Activated naive CD4-positive, alpha-beta T cell treated with Interleukin-2 at 50 U/mL for 16 hours (primary cell): Measurements from ENCODE around the gene OR2T10.
"Not testable (repeated sequence)": the region's sequence is repeated elsewhere in the genome, so short reads cannot be mapped to it uniquely, and the experiment has no call there.

Experiments
- DNase-seq: peaks from one replicate; pipeline ENCODE4 v3.0.0-alpha.2; 2020

The OR2T10 gene, protein sequence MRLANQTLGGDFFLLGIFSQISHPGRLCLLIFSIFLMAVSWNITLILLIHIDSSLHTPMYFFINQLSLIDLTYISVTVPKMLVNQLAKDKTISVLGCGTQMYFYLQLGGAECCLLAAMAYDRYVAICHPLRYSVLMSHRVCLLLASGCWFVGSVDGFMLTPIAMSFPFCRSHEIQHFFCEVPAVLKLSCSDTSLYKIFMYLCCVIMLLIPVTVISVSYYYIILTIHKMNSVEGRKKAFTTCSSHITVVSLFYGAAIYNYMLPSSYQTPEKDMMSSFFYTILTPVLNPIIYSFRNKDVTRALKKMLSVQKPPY

DNA sequence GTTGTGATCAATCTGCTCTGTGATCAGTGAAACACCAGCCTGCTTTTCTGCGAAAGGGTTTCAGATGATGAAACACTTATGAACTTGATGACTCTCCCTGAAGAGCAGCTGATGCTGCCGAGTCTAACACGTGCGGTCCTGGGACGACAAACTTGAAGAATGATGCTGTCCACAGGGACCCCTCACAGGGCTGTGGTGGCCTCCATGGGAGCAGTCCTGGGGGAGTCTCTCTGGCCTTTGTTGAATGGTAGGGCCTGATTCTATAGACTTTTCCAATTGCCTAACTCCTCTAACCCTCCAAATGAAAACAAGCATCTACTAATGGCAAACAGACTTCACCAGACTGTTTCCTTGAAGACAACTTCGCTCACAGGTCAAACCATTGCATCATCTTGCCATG, at the start of gene OR2T10:
OR2T10 (minus strand) TSS at position 112 of the 400 bp plus-strand sequence. CDS start 3,932 bp downstream, outside the sequence.
- no peak for DNase-seq

DNA sequence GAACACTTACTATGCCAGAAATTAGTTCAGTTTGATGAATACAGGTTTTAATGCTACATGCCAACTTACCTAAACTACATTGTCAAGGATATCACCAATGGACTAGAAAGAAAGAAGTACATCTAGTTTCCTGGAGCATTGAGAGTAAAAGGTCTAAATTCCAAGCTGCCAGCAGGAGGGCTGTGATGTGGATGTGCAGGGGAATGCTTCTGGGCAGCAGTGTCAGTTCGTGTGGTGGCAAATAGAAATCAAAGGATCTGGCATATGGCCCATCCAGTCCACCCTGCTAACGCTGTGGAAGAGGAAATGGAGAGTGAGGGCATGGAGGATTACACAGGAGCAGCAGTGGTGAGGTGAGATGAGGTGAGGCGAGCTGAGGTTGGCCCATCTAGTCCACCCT, 47.7 kb upstream of the OR2T10 start, which contains the start of gene OR2T35:
OR2T35 (minus strand) TSS at position 101 of the 400 bp plus-strand sequence. CDS start 6,020 bp downstream, outside the sequence.
- DNase-seq, result not testable (repeated sequence)

DNA sequence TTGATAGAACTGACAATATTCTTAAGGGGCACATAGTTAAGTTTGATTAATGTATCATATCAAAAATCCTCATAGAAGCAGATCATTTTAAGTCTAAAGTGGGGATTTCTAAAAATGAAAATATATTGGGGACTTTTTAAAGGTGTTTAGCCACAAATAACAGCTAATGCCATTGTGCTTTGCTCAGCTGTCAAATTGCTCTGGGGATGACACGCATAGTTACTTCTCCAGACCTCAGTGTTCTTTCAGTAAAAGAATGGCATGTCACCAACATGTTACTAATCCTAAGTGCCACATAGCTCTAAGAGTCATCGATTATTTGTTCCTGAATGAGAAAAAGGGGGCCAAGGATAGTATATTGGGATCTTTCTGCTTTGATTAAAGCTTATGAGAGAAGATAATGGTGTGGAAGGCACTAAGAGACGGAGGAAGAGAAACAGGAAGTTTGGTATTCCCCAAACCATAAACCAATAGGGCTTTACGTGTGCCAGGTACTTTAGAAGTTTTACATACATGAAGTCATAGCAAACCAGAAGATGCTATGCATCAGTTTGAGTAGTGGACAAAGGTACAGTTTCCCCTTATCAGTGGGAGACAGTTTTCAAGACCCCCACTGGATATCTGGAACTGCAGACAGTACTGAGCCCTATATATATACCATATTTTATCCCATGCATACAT, 45.6 kb upstream of the OR2T10 start:
- DNase-seq, result not testable (repeated sequence)

DNA sequence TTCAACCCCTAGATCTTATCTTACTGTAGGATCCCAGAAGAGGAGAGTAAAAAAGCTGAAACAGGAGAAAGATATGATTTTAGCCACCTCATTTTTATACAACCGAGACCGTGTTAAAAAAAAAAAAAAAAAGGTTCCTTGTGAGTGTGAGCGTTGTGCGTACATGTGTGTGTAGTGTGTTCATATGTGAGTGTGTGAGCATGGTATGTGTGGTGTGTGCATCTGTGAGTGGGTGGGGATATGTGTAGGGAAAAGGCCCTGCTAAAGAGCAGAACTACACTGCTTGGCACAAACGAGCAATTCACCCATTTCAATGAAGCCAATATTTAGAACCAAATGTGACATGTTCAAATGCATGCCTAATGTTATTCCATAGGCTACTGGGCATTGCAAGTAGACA, 44.1 kb upstream of the OR2T10 start:
- DNase-seq, result not testable (repeated sequence)

DNA sequence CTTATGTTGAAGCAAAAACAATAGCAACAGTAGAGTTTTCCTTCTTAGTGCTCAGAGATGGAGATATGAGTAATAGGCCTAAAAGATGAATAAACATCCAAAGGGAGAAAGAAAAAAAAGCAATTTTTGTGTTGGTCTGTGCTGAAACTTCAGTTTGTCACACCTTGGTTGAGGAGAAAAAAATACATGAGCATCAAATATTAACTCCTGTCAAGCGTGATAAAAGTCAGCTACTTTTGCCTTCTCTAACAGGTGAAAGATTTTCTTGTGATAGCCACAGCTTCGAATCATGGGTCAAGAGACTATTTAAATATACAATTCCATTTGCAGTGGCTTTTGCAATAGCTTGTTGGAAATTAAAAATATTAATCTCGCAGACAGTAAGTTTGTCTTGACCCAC, 43.4 kb upstream of the OR2T10 start:
- not testable (repeated sequence) for DNase-seq

DNA sequence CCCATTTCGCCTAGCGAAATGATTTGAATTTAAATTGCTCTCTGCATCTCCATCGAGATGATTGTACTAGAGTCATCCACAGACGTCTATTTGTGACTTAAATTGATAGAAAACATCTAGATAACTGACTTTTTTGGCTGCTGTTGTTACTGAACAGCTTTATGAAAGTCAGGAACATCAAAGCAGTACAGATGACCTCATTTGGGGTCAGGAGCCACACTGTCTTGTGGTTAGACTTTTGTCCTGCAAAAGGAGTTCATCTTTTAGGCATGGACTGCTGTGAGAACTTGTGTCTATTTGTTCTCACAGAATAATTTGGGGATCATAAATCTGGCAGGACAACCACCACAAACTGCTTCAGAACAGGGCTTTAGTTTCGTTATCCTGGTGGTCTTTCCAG, 42.2 kb upstream of the OR2T10 start:
- DNase-seq, result not testable (repeated sequence)

DNA sequence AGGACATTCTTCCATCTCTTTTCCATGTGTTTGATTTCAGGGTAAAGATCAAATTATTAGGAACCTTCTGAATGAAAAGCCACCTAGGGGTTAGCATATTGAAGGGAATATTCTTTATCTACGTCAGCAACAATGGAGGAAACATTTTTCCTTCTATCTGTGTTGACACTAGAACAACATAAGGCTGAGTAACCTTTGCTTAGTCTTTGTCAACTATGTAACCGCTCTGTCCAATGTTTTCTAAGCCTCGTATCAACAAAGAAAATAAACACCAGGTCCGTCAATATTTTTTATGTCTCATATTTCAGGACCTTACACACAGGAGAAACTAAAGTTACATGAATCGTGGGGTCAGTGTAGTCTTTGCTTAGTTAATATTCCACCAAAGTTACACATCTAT, 39.1 kb upstream of the OR2T10 start:
- not testable (repeated sequence) for DNase-seq

DNA sequence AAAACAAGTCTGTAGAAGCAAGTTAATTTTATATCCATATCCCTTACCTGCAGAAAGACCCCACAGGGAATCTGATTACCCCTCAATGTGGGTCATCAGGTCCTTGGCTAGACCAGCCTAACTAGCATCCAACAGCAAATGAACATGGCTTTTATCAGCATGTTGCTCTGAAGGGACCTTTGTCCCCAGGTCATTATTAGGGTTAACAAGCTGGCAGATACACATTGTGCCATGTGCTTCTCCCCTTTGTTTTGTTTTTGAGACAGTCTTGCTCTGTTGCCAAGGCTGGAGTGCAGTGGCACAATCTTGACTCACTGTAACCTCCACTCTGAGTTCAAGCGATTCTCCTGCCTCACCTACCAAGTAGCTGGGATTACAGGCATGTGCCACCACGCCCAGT, 37.5 kb upstream of the OR2T10 start, which contains the start of gene OR2T11:
OR2T11 (minus strand) TSS at position 101 of the 400 bp plus-strand sequence. CDS start 7,963 bp downstream, outside the sequence.
- not testable (repeated sequence) for DNase-seq

DNA sequence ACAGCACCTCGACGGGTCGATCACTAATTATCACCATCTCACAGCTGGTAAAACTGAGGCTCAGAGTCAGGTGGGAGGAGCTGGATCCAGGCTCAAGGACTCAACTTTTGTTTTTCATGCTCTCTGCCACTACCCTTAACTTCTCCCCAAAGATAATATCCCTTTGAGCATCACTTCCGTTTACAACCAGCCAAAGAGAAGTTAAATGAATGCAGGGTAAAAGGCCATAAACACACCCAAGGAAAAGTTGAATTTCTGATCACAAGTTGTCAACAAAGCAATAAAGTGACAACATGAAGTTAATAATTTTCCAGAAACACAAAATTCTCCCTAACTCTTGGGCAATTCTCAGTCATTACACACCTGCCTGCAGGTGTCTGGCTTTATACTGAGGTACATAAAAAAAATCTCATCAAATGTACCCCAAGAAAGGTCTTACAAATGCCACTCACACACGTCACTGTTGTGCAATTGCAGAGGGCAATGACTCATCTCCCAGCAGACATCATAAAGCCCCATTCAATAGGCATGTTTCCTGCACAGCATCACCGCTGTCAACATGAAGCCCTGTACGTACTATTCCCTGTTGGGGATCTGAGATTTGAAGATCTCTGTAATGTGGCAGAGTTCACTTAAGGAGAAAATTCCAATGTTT, 34.0 kb upstream of the OR2T10 start:
- no peak for DNase-seq

DNA sequence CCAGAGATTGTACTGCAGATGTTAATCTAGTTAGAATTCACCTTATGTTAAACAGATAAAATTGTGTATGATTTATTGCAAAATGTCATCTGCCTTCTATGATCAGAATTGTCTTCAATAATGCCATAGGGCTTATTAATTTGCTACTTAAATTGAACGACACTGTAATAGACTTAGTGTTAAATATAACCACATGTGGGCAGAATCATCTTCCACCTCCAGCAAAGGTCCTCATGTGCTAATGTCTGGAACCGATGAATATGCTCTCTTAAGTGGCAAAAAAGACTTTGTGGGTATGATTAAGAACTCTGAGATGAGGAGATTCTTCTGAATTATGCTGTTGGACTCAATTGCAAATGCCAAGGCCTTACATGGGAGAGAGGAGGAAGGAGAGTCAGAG, 33.1 kb upstream of the OR2T10 start:
- no peak for DNase-seq

DNA sequence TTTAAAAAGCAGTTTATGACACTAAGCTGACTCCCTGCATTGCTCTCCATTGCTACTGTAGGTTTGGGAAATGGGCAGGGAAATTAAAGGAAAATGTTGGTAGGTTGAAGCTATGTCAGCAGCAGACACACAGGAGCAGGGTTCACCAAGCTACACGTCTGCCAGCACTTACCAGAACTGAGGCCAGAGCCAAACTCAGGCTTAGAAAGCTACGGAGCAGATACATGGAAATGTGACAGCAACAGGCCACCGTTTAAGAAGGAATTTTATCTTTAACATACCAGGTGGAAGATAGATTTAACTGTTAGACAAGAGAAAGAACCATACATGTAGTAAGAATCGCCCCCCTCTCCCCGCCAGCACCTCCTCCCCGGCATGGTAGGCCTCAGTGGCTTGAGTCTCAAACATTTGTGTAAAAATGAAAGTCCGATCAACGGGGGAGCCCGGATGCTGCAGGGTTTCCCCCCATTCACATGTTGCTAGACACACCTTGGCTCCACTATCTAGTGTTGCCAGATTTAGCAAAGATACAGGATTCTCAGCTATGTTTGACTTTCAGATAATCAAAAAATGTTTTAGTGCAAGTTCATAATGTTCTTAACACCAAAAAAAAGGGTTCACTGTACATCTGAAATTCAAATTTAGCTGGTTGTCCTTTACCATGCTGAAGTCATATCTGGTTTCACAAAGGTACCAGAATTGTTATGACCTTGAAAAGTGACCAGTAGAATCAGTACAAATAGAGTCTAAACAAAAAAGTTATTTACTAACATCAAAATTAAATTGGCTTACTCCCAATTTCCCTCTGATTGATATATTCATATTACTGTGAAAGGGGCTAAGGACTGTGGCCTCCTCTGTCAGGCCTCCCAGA, 30.7 kb upstream of the OR2T10 start:
- no peak for DNase-seq

DNA sequence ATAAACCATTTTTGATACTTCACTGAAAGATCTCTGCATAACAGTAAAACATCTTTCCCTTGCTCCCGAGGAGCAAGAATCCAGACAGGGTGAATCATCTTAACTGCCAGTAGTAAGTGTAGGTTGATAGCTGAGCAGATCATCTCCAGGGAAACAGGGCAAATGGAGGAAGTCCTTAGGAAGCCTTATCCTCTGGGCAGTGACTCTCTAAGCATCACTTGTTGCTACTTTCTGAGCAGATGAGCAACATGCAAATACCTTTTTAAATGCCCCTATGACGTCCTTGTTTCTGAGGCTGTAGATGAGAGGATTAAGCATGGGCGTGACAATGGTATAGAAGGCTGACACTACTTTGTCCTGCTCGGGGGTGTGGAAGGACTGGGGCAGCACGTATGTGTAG, 28.5 kb upstream of the OR2T10 start:
- DNase-seq, result no peak

DNA sequence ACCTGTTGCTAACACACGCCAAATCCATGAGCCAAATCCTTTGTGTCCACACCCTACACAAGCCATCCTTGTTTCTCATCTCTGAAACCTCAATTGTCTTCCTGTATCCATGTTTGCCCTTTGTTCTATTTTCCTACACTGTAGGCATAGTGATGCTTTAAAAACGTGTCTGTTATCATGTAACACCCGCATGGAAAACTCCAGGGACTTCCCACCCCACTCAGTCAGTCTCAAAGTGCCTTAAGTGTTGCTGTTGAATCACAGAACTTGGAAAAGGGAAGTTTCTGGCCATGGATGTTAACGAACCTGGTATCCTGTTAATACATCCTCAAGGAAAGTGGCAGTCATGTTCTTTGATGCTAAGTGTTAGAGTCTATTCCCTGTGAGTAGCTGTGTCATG, 27.7 kb upstream of the OR2T10 start:
- no peak for DNase-seq

DNA sequence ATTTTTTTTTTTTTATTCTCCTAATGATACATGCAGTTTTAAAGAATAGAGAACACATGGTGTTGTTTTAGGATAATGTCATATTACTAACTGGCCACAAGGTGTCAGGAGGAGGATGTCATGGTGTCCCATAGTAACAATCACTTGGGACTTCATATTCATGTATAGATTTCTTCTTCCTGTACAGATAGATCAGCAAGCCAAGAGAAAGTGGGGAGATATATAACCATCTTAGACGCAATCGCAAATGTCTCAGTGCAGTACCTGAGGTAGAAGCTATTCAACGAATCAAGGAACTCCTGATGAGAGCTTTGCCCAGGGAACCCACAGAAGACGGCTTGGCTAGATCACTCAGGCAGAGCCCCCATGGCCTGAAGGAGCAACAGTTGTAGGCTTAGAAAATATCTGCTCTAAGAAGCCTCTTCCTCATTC, 25.1 kb upstream of the OR2T10 start:
- DNase-seq, result no peak

DNA sequence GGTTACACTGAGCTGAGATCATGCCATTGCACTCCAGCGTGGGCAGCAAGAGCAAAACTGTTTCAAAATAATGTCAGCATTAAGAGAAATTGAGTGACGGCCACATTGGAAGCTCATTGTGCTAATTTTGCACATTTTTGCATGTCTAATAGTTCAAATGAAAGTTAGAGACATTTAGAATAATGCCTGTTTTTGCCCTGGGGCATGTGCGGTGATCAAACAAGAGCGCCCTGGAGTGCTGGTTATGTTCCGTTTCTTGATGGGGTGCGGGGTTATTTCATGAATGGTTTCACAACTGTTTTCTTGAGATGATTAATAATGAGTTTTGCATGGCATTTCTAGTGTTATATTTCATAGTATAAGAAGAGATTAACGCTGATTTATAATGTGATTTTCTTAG, 24.3 kb upstream of the OR2T10 start:
- no peak for DNase-seq

DNA sequence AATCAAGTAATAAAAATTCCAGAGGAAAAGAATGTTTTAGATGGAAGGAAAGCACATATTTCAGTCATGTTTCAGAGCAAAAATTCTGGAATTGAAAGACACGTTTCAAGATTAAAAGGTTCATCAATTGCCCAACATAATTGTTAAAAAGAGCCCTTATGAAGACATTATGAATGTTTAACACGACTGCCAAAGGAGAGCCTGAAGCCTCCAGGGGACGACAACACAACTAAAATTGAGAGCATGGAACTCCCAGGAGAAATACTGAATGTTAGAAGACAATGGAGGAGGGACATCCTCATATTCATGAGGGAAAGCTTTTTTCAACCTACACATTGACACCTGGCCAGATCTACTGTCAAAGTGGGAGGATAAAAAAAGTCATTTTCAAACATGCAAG, 21.4 kb upstream of the OR2T10 start:
- peak; percentile 50 for DNase-seq

DNA sequence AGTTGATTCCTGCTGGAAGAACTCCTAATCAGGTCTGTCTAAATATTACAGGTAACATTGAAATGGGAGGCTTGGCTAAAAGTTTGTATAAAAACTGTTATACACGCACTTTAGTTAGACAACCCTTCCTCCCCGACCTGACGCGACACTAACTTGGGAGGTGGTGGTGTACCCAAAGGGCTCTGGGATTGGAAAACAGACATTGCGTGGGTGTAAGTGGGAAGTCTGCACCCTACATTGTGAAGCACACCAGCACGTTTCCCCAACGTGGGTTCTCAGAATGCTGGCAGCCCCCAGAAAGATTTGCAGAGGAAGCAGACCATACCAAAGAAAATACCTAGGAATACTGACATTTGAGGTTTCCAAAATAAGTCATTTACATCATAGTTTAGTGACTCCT, 20.6 kb upstream of the OR2T10 start:
- DNase-seq, result no peak

DNA sequence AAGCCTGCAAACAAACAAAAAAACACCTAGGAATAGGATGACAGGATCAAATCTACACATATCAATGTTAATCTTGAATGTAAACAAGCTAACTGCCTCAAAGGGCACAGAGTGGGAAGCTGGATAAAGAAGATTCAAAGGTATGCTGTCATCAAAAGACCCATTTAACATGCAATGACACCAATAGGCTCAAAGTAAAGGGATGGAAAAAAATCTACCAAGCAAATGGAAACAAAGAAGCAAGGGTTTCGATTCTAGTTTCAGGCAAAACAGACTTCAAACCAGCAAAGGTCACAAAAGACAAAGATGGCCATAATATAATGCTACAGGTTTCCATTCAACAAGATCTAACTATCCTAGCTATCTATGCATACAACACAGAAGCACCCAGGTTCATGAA, 16.2 kb upstream of the OR2T10 start:
- no peak for DNase-seq

DNA sequence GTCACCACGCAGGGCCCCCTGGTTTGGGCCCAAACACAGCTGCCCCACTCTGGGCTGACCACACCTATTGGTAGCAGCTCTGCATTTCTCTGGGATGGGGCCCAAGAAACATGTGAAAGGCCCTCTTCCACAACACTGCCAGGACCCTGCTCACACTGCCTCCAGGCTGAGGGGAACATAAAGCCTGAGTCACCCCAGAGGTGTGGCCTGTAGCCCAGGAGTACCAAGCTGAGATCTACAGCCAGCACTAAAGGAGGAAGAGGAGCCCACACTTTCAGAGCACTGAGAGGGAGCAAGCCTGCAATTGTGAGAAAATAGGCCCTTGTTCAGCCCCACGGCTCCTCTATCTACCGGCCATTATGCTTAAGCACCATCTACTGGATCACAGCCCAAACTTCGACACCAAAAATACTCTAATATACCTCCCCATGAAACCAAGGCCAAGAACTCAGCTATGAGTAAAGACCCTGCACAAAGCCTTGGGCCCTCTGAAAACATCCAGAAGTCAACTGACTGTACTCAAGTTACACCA, 14.4 kb upstream of the OR2T10 start:
- no peak for DNase-seq

DNA sequence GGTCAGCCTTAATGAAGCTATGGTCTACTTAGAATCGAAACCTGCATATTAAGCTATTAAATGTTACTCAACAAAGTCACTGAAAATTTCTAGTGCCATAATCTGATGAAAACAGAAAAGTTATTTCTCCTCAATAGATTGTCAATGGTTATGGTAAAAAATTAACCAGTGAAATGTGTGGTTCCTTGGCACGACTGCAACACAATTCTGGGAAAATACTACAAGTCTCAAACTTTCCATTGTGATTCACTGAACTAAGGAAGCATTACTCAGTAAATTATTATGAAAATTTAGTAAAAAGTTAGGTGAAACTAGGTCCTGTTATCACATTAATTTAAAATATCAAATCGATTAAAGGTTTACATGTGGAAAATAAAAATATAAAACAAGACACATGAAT, 12.8 kb upstream of the OR2T10 start:
- no peak for DNase-seq

DNA sequence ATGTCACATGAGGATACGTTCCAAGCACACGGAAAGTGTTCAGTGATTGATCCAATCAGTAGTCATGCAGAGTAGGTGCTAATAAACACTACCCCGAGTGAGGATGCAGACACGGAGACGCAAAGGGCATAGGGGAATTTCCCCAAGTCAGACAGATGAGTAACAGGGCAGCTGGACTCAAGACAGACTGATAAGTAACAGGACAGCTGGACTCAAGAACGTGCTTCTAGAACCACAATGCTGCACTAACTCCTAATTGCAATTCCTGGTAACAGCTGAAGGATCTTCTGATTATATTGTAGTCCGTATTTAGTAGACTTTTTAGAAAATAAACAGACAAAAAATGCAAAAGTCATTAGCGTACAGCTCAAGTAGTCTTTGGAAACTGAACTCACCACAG, 1.9 kb upstream of the OR2T10 start:
- DNase-seq, result no peak

DNA sequence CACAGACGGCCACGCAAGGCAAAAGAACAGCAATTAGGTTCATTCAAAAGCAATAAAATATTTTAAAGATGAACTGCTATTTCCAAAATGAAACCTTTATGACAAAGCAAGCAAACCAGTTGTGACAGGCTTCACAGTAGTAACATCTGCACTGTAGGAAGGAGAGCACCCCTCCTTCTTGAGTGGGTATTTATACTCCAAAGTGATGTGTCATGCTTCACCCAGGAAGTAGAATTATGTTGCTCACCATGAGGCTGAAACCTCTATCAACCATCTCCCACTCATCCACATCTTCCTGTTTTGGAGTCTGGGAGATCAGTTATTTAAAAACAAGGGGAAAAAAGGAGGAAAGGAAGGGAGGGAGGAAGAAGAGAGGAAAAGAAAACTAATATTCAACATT, 885 bp downstream of the OR2T10 start:
- no peak for DNase-seq
